ENCODE measurements around the gene MRTFB. TPM values are rescaled to one million over a fixed set of nuclear protein-coding genes. Genes with fewer than 3 reads are reported as not detected.

The MRTFB gene
- total and polyA plus RNA-seq, 2 donors (not counting 1 experiment from before 2014, with no cell fraction given), result 8.8 to 9.8 TPM

GRCh38 chr16:14104066-14104465 lies 32.9 kb downstream of the MRTFB start:
- TF ChIP-seq CTCF (conservative IDR thresholded peaks at IDR 0.05 in 1 of 2, IDR thresholded peaks at IDR 0.05 in 1 of 2; ENCODE audit: low read depth in 1 of 2, low read length in 2 of 2), result no peak
- TF ChIP-seq EZH2 (IDR thresholded peaks at IDR 0.05; ENCODE audit: low read length, missing control alignments), result no peak
- H3K4me1 ChIP-seq (ENCODE audit: control insufficient read depth, extremely low read depth, insufficient read depth, low read length), result peaks cover 2% of the 10 kb centered on the region
- DNase-seq (ENCODE audit: low read depth in 2 of 2), result no peak
- no peak overlapping the region for H3K4me2 ChIP-seq (ENCODE audit: extremely low read depth, insufficient read depth, low read length)
- no peak overlapping the region for H2AFZ ChIP-seq (ENCODE audit: low read length)
- H3K79me2 ChIP-seq (ENCODE audit: control insufficient read depth, insufficient read depth, low read length), result no peaks in the 10 kb centered on the region
- H3K27ac ChIP-seq (ENCODE audit: insufficient read depth, low read length), result no peak overlapping the region
- H3K36me3 ChIP-seq (ENCODE audit: control insufficient read depth, insufficient read depth, low read length), result no peaks in the 10 kb centered on the region
- no peak overlapping the region for H3K4me3 ChIP-seq (replicated peaks in 1 of 4; ENCODE audit: control extremely low read depth in 1 of 4, insufficient read depth in 1 of 4, low read depth in 3 of 4, low read length in 4 of 4)
- no peak overlapping the region for H3K9ac ChIP-seq (ENCODE audit: insufficient read depth, low read length)
- no peaks in the 10 kb centered on the region for H4K20me1 ChIP-seq (ENCODE audit: control insufficient read depth, extremely low read depth, insufficient read depth, low read length)
- no peaks in the 10 kb centered on the region for H3K27me3 ChIP-seq (ENCODE audit: control insufficient read depth, insufficient read depth, low read length)
- no peaks in the 10 kb centered on the region for H3K9me3 ChIP-seq (ENCODE audit: control insufficient read depth, insufficient read depth, low read depth, low read length)

GRCh38 chr16:14105760-14106375 lies 34.7 kb downstream of the MRTFB start:
- Histone ChIP-seq H2AFZ (ENCODE audit: low read length) (no peak overlapping the region), H3K36me3 (ENCODE audit: control insufficient read depth, insufficient read depth, low read length) (no peaks in the 10 kb centered on the region), H3K4me3 (replicated peaks in 1 of 4; ENCODE audit: control extremely low read depth in 1 of 4, insufficient read depth in 1 of 4, low read depth in 3 of 4, low read length in 4 of 4) (no peak overlapping the region), H3K4me1 (ENCODE audit: control insufficient read depth, extremely low read depth, insufficient read depth, low read length) (peaks cover 2% of the 10 kb centered on the region), H3K9ac (ENCODE audit: insufficient read depth, low read length) (no peak overlapping the region), H3K27ac (ENCODE audit: insufficient read depth, low read length) (no peak overlapping the region), H3K27me3 (ENCODE audit: control insufficient read depth, insufficient read depth, low read length) (no peaks in the 10 kb centered on the region), H3K4me2 (ENCODE audit: extremely low read depth, insufficient read depth, low read length) (no peak overlapping the region), H3K9me3 (ENCODE audit: control insufficient read depth, insufficient read depth, low read depth, low read length) (no peaks in the 10 kb centered on the region), H4K20me1 (ENCODE audit: control insufficient read depth, extremely low read depth, insufficient read depth, low read length) (no peaks in the 10 kb centered on the region), H3K79me2 (ENCODE audit: control insufficient read depth, insufficient read depth, low read length) (no peaks in the 10 kb centered on the region)
- no peak for TF ChIP-seq CTCF (conservative IDR thresholded peaks at IDR 0.05 in 1 of 2, IDR thresholded peaks at IDR 0.05 in 1 of 2; ENCODE audit: low read depth in 1 of 2, low read length in 2 of 2)
- TF ChIP-seq EZH2 (IDR thresholded peaks at IDR 0.05; ENCODE audit: low read length, missing control alignments), result no peak
- no peak for DNase-seq (ENCODE audit: low read depth in 2 of 2)

- Histone ChIP-seq H4K20me1 (ENCODE audit: control insufficient read depth, extremely low read depth, insufficient read depth, low read length) (no peaks in the 10 kb centered on the region), H3K79me2 (ENCODE audit: control insufficient read depth, insufficient read depth, low read length) (no peaks in the 10 kb centered on the region), H3K9me3 (ENCODE audit: control insufficient read depth, insufficient read depth, low read depth, low read length) (no peaks in the 10 kb centered on the region), H3K36me3 (ENCODE audit: control insufficient read depth, insufficient read depth, low read length) (no peaks in the 10 kb centered on the region), H3K4me1 (ENCODE audit: control insufficient read depth, extremely low read depth, insufficient read depth, low read length) (peaks cover 2% of the 10 kb centered on the region), H3K4me2 (ENCODE audit: extremely low read depth, insufficient read depth, low read length) (no peak overlapping the region), H3K9ac (ENCODE audit: insufficient read depth, low read length) (no peak overlapping the region), H3K4me3 (replicated peaks in 1 of 4; ENCODE audit: control extremely low read depth in 1 of 4, insufficient read depth in 1 of 4, low read depth in 3 of 4, low read length in 4 of 4) (no peak overlapping the region), H3K27me3 (ENCODE audit: control insufficient read depth, insufficient read depth, low read length) (no peaks in the 10 kb centered on the region), H2AFZ (ENCODE audit: low read length) (no peak overlapping the region), H3K27ac (ENCODE audit: insufficient read depth, low read length) (no peak overlapping the region)
- TF ChIP-seq EZH2 (IDR thresholded peaks at IDR 0.05; ENCODE audit: low read length, missing control alignments), result no peak
- no peak for TF ChIP-seq CTCF (conservative IDR thresholded peaks at IDR 0.05 in 1 of 2, IDR thresholded peaks at IDR 0.05 in 1 of 2; ENCODE audit: low read depth in 1 of 2, low read length in 2 of 2)
- DNase-seq (ENCODE audit: low read depth in 2 of 2), result peak in 1 of 2 donors; percentile 37
Measured at GRCh38 chr16:14106457-14106856, 35.3 kb downstream of the MRTFB start.

Measured in fibroblast of lung (primary cell).